IPS DF 4.7 (cell line): ENCODE results near the gene ASAP3.
"Not testable (repeated sequence)": the region's sequence is repeated elsewhere in the genome, so short reads cannot be mapped to it uniquely, and the experiment has no call there.

Experiments used
- DNase-seq: peaks from one replicate; pipeline ENCODE4 v3.0.0-alpha.2; 2013; ENCODE audit warnings: low spot score; ENCODE audit errors: extremely low read depth

Gene ASAP3

GRCh38 chr1:23399229-23399628 is 84.8 kb downstream of the ASAP3 start:
- DNase-seq, result no peak

- DNase-seq, result no peak
Measured at GRCh38 chr1:23397908-23398307, 86.1 kb downstream of the ASAP3 start.

- DNase-seq, result no peak
Measured at GRCh38 chr1:23396380-23396779, 87.6 kb downstream of the ASAP3 start.

- no peak for DNase-seq
Measured at GRCh38 chr1:23395849-23396248, 88.1 kb downstream of the ASAP3 start.

GRCh38 chr1:23395154-23395724 is 88.7 kb downstream of the ASAP3 start:
- no peak for DNase-seq

- DNase-seq, result no peak
Measured at GRCh38 chr1:23394684-23395083, 89.3 kb downstream of the ASAP3 start.

- no peak for DNase-seq
Measured at GRCh38 chr1:23394181-23394580, 89.8 kb downstream of the ASAP3 start.

- DNase-seq, result no peak
Measured at GRCh38 chr1:23393706-23394105, 90.3 kb downstream of the ASAP3 start.

GRCh38 chr1:23392125-23392855 is 91.7 kb downstream of the ASAP3 start:
- DNase-seq, result no peak

- DNase-seq, result no peak
Measured at GRCh38 chr1:23389837-23390321, 94.1 kb downstream of the ASAP3 start.

GRCh38 chr1:23387494-23387893 is 96.5 kb downstream of the ASAP3 start:
- DNase-seq, result no peak

- DNase-seq, result no peak
Measured at GRCh38 chr1:23385119-23385621, 98.8 kb downstream of the ASAP3 start.

- no peak for DNase-seq
Measured at GRCh38 chr1:23384312-23385058, 99.5 kb downstream of the ASAP3 start.

GRCh38 chr1:23383577-23384311 is 100.2 kb downstream of the ASAP3 start:
- DNase-seq, result no peak

GRCh38 chr1:23381233-23381885 is 102.6 kb downstream of the ASAP3 start:
- DNase-seq, result no peak

- DNase-seq, result no peak
Measured at GRCh38 chr1:23380719-23381118, 103.3 kb downstream of the ASAP3 start.

- not testable (repeated sequence) for DNase-seq
Measured at GRCh38 chr1:23380236-23380635, 103.7 kb downstream of the ASAP3 start.
